HG03565 (cell line): ENCODE measurements around the gene TCP11.
"Not testable (repeated sequence)": the region's sequence is repeated elsewhere in the genome, so short reads cannot be mapped to it uniquely, and the experiment has no call there.

ENCODE experiments used
- ATAC-seq: cut with Tn5 transposase; IDR thresholded peaks from one replicate; pipeline ENCODE4 v1.9.1; 2021; ENCODE audit warnings: mild to moderate bottlenecking, moderate library complexity; ENCODE audit not compliant: unreplicated experiment

The TCP11 gene

DNA sequence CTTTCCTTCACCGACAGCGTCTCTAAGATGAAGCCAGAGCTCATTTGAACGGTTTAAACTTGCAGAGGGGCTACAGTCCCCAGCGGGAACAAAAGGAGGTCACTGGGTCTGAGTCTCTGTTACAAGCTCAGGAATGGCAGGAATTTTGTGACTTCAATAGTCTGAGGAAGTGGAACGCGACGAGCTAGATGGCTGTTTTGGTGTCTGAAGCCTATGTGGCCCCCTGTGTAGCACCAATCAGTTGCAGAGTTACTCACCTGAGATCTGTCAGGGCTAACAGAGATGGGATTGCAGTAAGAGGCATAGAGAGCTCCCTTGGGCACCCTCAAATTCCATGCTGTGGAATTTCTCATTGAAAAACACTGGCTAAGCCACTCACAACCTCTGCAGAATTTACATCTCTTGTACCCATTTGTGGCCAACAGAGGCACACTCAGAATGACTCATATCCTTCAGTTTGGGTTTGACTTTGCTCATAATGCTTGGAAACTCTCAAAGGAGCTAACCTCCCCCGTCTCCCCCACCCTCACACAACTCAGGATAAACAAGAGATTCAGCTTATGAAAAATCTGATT lies 7.1 kb upstream of the TCP11 start:
- no peak for ATAC-seq

DNA sequence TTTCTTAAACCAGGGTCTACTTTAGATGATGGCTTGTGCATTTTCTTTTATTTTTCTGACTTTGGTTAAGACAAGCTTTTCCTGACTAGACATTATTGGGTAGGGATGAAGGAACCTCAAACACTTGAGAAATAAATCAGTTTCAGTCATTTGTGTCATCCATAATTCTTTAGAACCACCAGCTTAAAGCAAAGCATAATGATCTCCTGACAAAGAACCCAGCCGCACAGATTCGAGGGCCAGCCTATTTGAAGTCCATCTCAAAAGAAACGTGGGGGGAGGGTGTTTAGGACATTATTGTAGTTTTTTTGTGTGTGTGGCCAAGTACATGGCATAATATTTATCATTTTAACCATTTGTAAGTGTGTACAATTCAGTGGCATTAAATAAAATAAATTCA lies 6.3 kb upstream of the TCP11 start:
- ATAC-seq: no peak

DNA sequence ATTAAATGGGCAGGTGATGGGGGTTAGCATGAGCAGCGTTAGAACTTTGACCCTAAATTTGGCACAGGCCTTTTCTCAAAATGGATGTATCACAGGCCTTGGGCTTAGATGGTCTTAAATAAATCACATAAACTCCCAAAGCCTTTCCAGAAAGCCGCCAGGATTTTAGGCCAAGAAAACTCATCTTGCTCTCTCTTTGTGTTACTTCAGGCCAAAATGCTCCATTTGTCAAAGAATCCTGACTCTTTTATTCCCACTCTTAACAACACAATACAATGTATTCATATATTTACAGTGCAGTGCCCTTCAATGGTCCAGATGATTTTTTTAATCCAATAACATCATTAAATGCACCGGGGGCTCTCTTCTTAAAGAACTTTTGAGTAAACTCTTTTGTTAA lies 5.9 kb upstream of the TCP11 start:
- no peak for ATAC-seq

DNA sequence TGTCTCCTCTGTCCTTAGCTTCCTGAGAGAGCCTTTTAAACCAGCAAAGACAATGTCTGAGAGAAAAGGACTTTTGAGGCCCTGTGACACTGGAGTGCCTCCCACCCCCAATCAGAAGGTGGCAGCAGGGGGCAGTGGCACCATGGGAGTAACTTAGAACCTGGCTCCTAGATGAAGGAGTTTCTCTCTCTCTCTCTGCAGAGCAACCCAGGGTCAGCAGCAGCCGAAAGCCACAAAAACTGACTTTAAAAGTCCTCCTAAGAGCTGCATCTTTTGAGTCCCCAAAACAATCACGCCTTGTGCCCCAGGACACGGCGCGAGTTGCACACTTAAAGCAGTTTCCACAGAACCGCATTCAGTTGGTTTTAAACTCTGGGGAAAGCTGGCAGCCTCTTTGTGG lies 5.3 kb upstream of the TCP11 start:
- ATAC-seq: no peak

DNA sequence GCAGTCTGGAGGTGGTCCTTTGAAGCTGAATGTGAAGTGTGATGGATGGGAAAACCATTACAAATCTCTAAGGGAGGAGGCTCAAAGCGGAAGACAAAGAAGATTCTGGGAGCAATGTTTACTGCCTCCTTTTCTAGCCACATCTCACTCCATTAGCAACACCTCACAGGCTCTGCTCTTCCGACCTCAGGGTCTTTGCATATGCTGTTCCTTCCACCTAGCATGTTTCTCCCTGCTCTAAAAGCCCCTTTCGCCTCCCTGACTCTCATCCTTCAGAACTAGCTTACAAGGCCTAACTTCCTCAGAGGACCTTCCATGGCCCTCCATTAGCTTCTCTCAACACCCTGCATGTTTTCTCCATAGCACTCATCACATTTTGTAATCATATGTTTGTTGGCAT lies 4.6 kb upstream of the TCP11 start:
- no peak for ATAC-seq

DNA sequence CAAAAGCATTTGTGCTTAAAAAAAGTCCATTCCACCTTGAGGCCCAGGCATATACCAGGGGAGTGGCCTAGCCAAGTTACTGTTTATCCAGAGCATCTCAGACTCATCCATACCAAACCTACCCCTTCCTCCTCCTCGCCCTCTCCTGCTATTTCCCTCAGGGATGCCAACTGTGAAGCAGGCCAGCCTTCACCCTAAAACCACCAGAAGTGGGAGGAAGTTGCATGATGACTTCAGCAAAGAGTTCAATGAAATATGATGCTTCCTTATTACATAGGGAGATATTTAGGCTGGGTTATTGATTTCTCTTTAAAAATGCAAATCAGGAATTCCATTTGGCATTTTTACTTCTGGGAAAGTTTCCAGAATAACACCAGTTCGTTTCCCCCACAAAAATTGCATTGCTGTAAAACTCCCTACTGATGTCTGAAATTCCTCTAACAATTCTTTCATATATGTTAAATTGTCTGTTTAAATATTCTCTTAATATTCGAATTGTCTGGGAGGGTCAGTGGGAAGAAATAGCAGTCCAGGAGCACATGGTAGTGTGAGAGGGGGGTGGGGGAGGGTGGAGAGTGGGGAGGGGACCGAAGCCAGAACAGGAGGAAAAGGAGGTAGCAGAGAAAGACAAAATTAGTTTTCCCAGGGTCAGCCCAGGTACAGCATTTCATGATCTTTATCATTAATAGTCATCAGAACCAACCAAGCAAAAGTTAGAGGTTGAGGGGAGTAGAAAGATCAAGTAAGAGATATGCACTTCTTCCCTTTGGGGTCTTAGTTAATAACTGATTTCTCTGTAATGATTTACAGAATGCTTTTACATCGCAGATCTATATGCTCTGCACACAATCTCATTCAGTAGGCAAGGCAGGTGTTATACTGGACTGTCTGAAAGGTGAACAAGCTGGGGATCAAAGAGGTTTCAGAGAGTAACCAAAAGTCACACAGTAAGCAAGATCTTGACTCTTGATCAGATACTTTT lies 1.7 kb upstream of the TCP11 start:
- no peak for ATAC-seq

DNA sequence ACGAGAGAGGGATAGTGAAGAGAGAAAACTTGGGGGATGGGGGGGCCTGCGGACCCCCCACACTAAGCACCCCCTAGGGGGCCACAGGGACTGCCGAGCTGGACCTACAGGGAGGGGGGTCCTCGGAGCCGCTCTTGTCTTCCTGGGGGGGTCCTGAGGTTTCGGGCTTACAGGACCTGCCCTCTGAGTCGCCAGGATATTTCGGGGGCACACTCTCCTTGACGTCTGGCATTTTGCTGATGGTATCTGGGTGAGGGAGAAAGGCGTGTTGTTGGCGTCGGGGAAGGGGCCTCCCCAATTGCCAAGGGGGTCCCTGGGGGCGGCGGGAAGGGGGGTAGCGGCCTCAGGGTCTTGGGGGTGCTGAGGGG lies 516 bp downstream of the TCP11 start:
- no peak for ATAC-seq

DNA sequence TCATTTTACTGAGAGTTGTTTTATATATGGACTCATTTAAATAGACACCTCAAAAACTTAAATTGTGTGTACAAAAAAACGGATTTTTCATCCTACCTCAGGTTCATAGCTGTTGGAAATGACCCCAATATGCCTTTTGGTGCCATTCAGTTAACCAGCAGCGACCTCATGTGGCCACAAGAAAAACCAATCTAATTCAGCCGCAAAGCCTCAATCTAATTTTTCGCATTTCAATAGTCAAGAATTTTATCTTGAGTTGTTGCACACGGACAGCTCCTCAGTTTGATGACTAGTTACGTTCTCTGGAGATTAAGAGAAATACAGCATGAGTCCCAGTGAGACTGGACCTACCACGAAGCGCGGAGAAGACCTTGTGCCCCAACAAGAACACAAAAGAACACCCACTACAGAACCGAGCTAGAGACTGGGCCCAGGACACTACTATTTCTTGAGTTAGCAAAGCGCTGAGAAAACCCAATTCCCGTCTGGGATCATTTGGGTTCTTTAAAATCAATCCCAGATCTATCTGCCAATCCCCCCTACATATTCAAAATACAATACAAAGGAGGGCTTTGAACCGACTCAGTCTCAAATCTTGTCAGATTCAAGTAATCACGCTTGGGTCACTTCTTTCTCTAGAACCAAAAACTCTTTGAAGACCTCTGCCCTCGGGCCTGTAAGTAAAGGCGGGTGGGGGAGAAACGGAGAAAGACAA lies 1.1 kb downstream of the TCP11 start:
- ATAC-seq: no peak

DNA sequence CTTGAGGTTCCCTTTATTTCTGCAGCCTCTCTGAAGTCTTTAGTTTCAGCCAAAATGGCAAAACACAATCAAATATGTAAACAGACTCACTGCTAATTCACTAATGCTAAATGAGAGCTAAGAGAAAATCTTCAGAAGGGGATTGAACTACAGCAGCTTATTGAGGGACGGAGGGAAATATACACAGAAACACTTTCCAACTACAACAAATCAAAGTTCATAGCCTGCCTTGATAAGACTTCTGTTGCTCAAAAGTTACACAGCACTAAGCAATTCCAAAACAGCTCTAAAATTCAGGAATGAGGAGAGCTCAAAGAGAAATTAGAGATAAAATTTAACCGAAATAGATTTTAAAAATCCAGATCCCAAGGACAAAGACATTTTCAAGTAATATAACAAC lies 1.7 kb downstream of the TCP11 start:
- ATAC-seq: no peak

DNA sequence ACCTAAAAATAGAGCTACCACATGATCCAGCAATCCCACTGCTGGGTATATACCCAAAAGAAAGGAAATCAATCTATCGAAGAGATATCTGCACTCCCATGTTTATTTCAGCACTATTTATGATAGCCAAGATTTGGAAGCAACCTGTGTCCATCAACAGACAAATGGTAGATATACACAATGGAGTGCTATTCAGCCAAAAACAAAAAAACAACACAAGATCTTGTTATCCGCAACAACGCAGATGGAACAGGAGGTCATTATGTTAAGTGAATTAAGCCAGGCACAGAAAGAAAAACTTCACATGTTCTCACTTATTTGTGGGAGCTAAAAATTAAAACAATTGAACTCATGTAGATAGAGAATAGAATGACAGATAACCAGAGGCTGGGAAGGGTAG lies 2.9 kb downstream of the TCP11 start:
- not testable (repeated sequence) for ATAC-seq

DNA sequence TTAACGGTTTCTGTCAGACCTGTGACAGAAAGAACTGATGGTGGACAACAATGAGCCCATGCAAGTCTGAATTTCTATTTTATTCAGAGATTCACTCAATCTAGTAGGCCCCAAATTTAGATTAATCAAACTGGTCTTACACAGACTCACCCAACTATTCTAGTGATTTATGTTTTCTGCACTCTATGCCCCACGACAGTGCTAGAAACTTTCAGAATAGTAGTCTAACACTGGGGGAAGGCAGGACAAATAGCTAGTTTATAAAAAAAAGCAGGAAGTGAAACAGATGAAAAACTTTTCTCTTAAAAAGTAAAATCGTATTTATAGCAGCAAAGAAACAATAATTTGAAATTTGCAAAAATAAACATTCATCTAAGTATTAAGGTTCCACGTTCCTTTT lies 5.0 kb downstream of the TCP11 start:
- no peak for ATAC-seq

DNA sequence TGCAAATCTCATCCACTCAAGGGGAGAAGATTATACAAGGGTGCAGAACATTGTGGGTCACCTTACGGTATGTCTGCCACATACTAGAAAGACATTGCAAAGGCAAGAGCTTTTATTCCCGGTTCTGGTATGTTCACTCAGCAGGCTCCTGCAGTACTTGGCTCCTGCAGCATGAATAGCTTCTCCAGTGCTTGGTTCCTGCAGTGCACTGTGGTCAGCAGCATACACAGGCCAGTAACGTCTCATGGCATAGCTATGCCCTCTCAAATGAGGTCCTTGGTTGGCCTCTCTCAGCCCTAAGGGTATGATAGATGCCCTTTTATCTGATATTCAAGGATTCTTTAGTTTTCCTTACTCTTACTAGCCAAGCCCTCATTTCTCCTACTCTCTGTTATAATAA lies 12.6 kb downstream of the TCP11 start:
- no peak for ATAC-seq

DNA sequence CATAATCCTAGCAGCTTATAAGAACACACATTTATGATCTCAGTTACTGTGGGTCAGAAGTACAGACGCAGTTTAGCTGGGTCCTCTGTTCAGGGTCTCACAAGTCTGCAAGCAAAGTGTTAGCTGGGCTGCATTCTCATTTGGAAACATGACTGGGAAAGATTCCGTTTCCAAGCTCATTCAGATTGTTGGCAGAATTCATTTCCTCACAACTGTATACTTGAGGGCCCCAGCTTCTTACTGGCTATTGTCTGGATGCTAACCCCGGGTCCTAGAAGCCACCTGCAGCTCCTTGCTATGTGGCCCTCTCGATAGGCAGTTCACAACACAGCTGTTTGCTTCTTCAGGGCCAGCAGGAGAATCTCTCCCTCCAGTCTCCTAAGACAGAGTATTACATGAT lies 13.1 kb downstream of the TCP11 start:
- no peak for ATAC-seq

DNA sequence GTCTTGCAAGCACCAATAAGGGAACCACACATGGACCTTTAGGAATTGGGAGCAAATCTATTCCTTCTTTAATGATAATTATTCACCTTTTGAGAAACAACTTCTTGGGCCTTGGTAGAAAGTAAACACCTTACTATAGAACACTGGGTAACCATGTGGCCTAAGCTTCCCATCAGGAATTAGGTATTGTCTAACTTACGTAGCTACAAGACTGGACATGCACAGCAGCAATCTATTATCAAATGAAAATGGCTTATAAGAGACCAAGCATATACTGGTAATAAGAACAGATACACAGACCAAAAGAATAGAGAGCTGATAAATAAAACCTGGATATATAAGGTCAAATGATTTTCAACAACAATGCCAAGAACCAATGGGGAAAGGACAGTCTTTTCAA lies 16.8 kb downstream of the TCP11 start:
- ATAC-seq: no peak

DNA sequence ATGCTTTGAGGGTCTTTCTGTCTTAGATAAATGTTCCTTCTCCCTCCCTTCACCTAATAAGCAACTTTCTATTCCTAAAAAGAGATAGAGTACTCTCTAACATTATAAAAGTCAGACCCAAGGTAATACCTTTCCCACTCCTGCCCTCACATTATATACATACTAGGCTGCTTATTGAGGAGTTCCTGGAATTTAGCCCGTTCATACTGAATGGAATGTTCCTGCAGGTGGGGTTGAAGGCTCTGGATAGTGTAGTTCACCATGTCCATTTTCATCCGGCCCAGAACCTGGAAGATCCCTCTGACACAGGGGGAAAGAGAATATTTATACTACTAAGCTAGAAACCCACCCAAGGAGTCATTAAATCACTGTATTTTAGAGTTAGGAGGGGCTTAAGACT lies 20.4 kb downstream of the TCP11 start:
- no peak for ATAC-seq

DNA sequence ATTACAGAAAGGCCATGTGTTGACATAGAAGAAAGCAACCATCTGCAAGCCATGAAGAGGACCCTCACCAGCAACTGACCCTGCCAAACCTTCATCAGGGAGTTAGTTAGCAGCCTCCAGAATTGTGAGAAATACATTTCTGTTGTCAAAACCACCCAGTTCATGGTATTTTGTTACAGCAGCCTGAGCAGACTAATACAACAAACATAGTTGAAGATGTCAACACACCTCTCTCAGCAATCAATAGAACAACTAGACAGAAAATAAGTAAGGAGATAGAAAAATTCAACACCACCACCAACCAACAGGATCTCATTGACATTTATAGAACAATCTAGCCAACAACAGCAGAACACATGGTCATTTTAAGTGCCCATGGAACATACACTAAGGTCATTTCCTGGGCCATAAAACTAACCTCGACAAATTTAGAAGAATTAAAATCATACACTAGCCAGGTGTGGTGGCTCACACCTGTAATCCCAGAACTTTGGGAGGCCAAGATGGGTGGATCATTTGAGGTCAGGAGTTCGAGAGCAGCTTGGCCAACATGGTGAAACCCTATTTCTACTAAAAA lies 32.7 kb downstream of the TCP11 start:
- ATAC-seq: no peak

DNA sequence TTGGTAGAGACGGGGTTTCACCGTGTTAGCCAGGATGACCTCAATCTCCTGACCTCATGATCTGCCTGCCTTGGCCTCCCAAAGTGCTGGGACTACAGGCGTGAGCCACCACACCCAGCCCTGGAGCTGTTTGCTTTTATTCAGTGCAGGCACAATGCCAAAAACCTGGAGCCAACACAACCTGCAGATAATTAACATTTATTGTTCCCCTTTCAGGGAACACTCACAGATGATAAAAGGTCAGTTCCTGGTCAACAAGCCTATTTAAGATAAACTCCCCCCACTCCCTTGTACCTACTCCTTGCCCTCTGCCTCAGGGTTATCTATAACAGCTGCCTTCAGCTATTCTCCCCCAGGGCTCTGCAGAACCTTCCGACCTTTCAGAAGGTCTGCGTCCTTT lies 33.4 kb downstream of the TCP11 start:
- not testable (repeated sequence) for ATAC-seq

DNA sequence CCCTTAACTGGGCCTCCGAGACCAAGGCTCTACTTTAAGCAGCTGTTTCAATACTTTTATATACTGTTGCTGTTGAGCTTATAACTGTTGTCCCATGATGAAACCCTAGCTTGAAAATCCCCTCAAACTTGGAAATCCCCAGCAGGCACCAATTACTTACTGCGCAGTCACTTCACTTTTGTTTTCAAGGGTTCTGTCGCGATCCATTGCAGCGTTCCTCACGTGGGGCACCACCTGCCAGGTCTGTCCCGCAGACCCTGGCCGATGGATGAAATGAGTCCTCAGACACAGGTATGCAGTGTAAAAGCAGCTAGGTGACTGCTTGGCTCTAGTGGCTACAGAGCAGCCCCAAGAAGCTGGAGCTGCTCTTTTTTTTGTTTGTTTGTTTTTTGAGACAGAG lies 33.9 kb downstream of the TCP11 start:
- ATAC-seq: not testable (repeated sequence)

DNA sequence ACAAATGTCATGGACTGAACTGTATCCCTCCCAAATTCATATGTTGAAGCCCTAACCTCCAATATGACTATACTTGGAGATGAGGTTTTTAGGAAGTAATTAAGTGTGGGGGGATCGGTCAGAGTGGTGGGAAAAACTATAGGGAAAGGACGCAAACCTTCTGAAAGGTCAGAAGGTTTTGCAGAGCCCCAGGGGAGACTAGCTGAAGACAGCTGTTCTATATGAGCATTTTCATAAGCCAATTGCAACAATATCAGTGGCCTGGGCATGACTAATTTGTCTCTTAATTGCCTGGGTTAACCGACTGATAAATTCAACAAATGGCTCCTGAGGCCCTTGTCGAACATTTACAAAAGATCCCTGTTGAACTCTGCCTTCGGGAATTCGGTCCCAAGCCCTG lies 35.1 kb downstream of the TCP11 start:
- not testable (repeated sequence) for ATAC-seq

DNA sequence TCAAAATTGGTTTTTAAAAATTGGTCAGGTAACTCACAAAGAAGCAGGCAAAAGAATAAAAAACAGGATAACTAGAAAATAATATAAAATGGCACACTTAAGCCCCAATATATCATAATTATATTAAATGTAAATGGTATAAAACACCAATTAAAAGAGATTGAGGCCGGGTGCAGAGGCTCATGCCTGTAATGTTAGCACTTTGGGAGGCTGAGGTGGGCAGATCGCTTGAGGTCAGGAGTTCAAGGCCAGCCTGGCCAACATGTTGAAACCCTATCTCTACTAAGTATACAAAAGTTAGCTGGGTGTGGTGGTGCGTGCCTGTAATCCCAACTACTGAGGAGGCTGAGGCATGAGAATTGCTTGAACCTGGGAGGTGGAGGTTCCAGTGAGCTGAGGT lies 36.1 kb downstream of the TCP11 start:
- no peak for ATAC-seq

DNA sequence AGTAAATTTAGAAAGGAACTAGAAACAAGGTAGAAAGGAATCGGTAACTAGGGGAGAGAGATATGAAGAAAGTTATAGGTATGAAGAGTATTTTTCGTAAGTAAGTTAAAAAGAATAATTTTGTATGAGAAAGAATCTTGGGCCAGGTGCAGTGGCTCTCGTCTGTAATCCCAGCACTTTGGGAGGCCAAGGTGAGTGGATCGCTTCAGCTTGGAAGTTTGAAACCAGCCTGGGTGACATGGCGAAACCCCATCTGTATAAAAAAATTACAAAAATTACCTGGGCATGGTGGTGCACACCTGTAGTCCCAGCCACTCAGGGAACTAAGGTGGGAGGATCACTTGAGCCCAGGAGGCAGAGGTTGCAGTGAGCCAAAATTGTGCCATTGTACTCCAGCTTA lies 42.0 kb downstream of the TCP11 start:
- no peak for ATAC-seq
